MCF 10A (cell line): ENCODE data around the gene HIVEP1. TPM values are rescaled to one million over a fixed set of nuclear protein-coding genes. Genes with fewer than 3 reads are reported as not detected.

Experiments used
- BruUV-seq: library from RNA; stranded (reverse); fragments of 400-500 nt; replicated peaks from 2 replicates; lab custom pipeline; 2021; lab: Mats Ljungman, UMichigan
- CTCF ChIA-PET: fragments of 300-600 bp; sonication (Branson Sonifier 250); formaldehyde crosslinking; extraction: SDS; loops from one replicate; lab custom pipeline; 2021; ENCODE audit warnings: antibody characterized with exemption, inconsistent platforms; lab: Yijun Ruan, JAX
- POLR2A ChIA-PET: fragments of 300-600, 350-650 bp; sonication (Branson Sonifier 250); formaldehyde crosslinking; extraction: SDS; loops from one replicate; lab custom pipeline; 2020; ENCODE audit warnings: antibody characterized with exemption, inconsistent platforms; lab: Yijun Ruan, JAX
- DNase-seq: peaks from one replicate; pipeline ENCODE4 v3.0.0-alpha.2; 2018; ENCODE audit not compliant: unreplicated experiment
- H3K27ac Mint-ChIP-seq: one replicate; pipeline ENCODE4 v1.8.0; 2022; ENCODE audit warnings: mild to moderate bottlenecking, low read depth, mixed read lengths; ENCODE audit not compliant: unreplicated experiment
- H3K27me3 Mint-ChIP-seq: one replicate; pipeline ENCODE4 v1.8.0; 2022; ENCODE audit warnings: mixed read lengths; ENCODE audit not compliant: insufficient read depth, unreplicated experiment
- H3K36me3 Mint-ChIP-seq: one replicate; pipeline ENCODE4 v1.8.0; 2022; ENCODE audit warnings: mild to moderate bottlenecking, moderate library complexity, mixed read lengths; ENCODE audit not compliant: insufficient read depth, unreplicated experiment
- H3K4me1 Mint-ChIP-seq: one replicate; pipeline ENCODE4 v1.8.0; 2022; ENCODE audit warnings: mixed read lengths; ENCODE audit not compliant: insufficient read depth, unreplicated experiment
- H3K4me3 Mint-ChIP-seq: one replicate; pipeline ENCODE4 v1.8.0; 2022; ENCODE audit warnings: mild to moderate bottlenecking, moderate library complexity, mixed read lengths; ENCODE audit not compliant: unreplicated experiment
- H3K9me3 Mint-ChIP-seq: one replicate; pipeline ENCODE4 v1.8.0; 2022; ENCODE audit warnings: mixed read lengths; ENCODE audit not compliant: unreplicated experiment
- intact Hi-C: fragments of 100-400 bp; cut with micrococcal nuclease; formaldehyde crosslinking; loops from 2 replicates; pipeline ENCODE4 v1.14.1; 2022
- total RNA-seq: library from RNA; stranded (reverse); gene quantifications from 2 replicates; pipeline ENCODE4 v1.2.3, GENCODE V29; 2022
- TF ChIP-seq, protein P1 (sequence below): fragments of 200-600 bp; IDR thresholded peaks from one replicate; pipeline ENCODE4 v1.8.0; 2022; ENCODE audit warnings: antibody characterized with exemption, mild to moderate bottlenecking; ENCODE audit not compliant: unreplicated experiment

The HIVEP1 gene
- total RNA-seq, 1 experiment from 2014 or later = 19.1 TPM

DNA sequence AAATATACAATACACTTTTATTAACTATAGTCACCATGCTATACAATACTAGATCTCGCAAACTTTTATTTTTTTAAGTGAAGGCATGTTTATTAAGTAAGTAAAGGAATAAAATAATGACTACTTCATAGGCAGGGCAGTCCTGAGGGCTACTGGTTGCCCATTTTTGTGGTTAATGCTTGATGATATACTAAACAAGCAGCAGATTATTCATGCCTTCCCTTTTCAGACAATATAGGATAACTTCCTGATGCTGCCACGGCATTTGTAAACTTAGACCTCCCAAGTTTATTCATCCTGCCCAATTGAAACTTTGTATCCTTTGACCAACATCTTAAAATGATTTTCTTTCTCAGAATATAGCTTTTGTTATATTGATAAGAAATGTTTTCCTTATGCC is 24.7 kb upstream of the HIVEP1 start:
- Mint-ChIP-seq H3K36me3 (no peaks in the 10 kb centered on the region), H3K4me3 (no peak overlapping the region), H3K4me1 (no peaks in the 10 kb centered on the region), H3K27me3 (no peaks in the 10 kb centered on the region), H3K27ac (no peak overlapping the region), H3K9me3 (no peaks in the 10 kb centered on the region)
- ChIA-PET POLR2A (interaction anchor here (1.8 kb wide), 1 partner anchor 14 kb away, joined by 3 read pairs; no protein-coding TSS in a partner anchor), CTCF (interaction anchor here (0.6 kb wide), 1 partner anchor 117 kb away, joined by 4 read pairs; no protein-coding TSS in a partner anchor)
- intact Hi-C loops = no loop called here
- no TSS peak for BruUV-seq
- TF ChIP-seq, protein P1, sequence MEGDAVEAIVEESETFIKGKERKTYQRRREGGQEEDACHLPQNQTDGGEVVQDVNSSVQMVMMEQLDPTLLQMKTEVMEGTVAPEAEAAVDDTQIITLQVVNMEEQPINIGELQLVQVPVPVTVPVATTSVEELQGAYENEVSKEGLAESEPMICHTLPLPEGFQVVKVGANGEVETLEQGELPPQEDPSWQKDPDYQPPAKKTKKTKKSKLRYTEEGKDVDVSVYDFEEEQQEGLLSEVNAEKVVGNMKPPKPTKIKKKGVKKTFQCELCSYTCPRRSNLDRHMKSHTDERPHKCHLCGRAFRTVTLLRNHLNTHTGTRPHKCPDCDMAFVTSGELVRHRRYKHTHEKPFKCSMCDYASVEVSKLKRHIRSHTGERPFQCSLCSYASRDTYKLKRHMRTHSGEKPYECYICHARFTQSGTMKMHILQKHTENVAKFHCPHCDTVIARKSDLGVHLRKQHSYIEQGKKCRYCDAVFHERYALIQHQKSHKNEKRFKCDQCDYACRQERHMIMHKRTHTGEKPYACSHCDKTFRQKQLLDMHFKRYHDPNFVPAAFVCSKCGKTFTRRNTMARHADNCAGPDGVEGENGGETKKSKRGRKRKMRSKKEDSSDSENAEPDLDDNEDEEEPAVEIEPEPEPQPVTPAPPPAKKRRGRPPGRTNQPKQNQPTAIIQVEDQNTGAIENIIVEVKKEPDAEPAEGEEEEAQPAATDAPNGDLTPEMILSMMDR = no peak
- no peak for DNase-seq

DNA sequence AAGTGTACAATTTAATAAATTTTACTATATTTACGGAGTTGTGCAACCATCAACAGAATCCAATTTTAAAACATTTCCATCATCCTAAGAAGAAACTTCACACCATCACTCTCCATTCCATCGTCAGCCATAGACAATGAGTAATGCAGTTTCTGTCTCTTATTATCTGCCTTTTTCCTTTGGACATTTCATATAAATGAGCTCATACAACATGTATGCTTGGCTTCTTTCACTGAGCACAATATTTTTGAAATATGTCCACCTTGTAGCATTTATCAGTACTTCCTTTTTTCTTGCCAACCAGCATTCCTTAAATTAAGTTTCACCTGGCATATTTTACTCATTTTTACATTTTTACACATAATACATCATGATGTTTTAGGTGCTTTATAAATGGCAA is 22.7 kb upstream of the HIVEP1 start:
- H3K36me3 Mint-ChIP-seq = no peaks in the 10 kb centered on the region
- CTCF ChIA-PET = no interaction called here
- POLR2A ChIA-PET = interaction anchor here (0.7 kb wide), 1 partner anchor 207 kb away, joined by 3 read pairs; no protein-coding TSS in a partner anchor
- DNase-seq = no peak
- no TSS peak for BruUV-seq
- no peak overlapping the region for H3K27ac Mint-ChIP-seq
- TF ChIP-seq, protein P1 = no peak
- no peaks in the 10 kb centered on the region for H3K4me1 Mint-ChIP-seq
- intact Hi-C loops = no loop called here
- no peaks in the 10 kb centered on the region for H3K9me3 Mint-ChIP-seq
- H3K4me3 Mint-ChIP-seq = no peak overlapping the region
- no peaks in the 10 kb centered on the region for H3K27me3 Mint-ChIP-seq

DNA sequence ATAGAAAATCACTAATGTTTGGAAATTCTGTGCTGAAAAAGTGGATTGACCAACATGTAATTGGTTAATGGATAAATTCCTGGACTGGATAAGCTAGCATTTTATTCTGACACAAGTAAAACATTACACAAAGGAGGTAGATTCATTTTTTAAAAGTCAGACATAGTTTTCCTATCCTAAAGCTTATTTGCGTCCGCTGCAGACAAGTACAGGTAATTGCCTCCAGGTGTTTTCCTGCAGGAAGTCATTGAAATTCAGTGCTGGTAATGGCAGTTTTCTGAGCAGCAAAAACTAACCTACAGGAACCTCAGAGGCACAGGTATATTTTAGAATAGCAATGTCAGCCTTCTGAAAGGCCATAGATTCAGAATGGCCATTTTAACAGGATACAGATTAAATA is 20.0 kb upstream of the HIVEP1 start:
- TF ChIP-seq, protein P1 = no peak
- CTCF ChIA-PET = no interaction called here
- POLR2A ChIA-PET = interaction anchor here (0.7 kb wide), 1 partner anchor 11 kb away, joined by 3 read pairs; no protein-coding TSS in a partner anchor
- H3K4me3 Mint-ChIP-seq = no peak overlapping the region
- no peaks in the 10 kb centered on the region for H3K36me3 Mint-ChIP-seq
- BruUV-seq = no TSS peak
- H3K9me3 Mint-ChIP-seq = no peaks in the 10 kb centered on the region
- H3K27ac Mint-ChIP-seq = no peak overlapping the region
- DNase-seq = no peak
- intact Hi-C loops = no loop called here
- no peaks in the 10 kb centered on the region for H3K4me1 Mint-ChIP-seq
- H3K27me3 Mint-ChIP-seq = no peaks in the 10 kb centered on the region

DNA sequence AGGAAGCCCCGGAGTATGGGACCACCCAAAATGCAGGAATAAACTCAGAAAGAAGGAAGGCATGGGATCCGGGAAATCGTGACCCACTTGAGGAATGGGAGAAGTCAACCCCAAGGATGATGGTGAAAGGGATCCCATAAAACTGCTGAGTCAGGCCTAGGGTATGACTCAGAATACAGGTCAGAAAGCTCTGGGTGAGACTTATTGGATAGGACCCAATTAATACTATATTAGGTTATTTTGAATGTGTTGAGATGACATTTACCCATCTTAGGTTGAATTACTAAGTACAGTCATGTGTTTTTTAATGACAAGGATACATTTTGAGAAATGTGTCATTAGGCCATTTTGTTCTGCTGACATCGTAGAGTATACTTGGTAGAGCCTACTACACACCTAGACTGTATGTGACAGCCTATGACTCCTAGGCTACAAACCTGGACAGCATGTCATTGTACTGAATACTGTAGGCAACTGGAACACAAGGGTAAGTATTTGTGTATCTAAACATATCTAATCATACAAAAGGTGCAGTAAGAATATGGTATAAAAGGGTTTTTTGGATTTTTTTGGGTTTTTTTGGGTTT is 17.1 kb upstream of the HIVEP1 start:
- Mint-ChIP-seq H3K36me3 (no peaks in the 10 kb centered on the region), H3K27me3 (no peaks in the 10 kb centered on the region), H3K4me3 (no peak overlapping the region), H3K4me1 (no peaks in the 10 kb centered on the region), H3K27ac (no peak overlapping the region), H3K9me3 (no peaks in the 10 kb centered on the region)
- peak; percentile 57 for DNase-seq
- TF ChIP-seq, protein P1 = no peak
- ChIA-PET POLR2A (interaction anchor here (0.6 kb wide), 1 partner anchor 12 kb away, joined by 3 read pairs; no protein-coding TSS in a partner anchor), CTCF (interaction anchor here (0.7 to 1.5 kb wide), 3 partner anchors 9 to 72 kb away, joined by 3 read pairs; no protein-coding TSS in a partner anchor)
- intact Hi-C loops = no loop called here
- BruUV-seq = no TSS peak
